Skeletal muscle satellite cell (primary cell): Measurements from ENCODE around the gene STEAP3.

ENCODE experiments used
- H3K27me3 ChIP-seq: 2 replicates; pipeline ENCODE4 v1.7.0; 2013; ENCODE audit warnings: low read length; ENCODE audit not compliant: control insufficient read depth, insufficient read depth
- H3K36me3 ChIP-seq: 2 replicates; pipeline ENCODE4 v1.7.0; 2013; ENCODE audit warnings: mild to moderate bottlenecking, control low read depth, low read length; ENCODE audit not compliant: insufficient read depth
- H3K4me1 ChIP-seq: 2 replicates; pipeline ENCODE4 v1.7.0; 2013; ENCODE audit warnings: low read length; ENCODE audit not compliant: control insufficient read depth, insufficient read depth
- H3K4me2 ChIP-seq: 2 replicates; pipeline ENCODE4 v1.7.0; 2013; ENCODE audit warnings: mild to moderate bottlenecking, low read length
- H3K4me3 ChIP-seq: 2 replicates; pipeline ENCODE4 v1.7.0; 2013; ENCODE audit warnings: low read length
- H3K9ac ChIP-seq: 2 replicates; pipeline ENCODE4 v1.7.0; 2013; ENCODE audit warnings: mild to moderate bottlenecking, low read depth, low read length, moderate library complexity
- H3K9me3 ChIP-seq: replicated peaks from 2 replicates; pipeline ENCODE4 v1.7.0; 2013; ENCODE audit warnings: mild to moderate bottlenecking, control low read depth, low read length

Gene STEAP3

DNA sequence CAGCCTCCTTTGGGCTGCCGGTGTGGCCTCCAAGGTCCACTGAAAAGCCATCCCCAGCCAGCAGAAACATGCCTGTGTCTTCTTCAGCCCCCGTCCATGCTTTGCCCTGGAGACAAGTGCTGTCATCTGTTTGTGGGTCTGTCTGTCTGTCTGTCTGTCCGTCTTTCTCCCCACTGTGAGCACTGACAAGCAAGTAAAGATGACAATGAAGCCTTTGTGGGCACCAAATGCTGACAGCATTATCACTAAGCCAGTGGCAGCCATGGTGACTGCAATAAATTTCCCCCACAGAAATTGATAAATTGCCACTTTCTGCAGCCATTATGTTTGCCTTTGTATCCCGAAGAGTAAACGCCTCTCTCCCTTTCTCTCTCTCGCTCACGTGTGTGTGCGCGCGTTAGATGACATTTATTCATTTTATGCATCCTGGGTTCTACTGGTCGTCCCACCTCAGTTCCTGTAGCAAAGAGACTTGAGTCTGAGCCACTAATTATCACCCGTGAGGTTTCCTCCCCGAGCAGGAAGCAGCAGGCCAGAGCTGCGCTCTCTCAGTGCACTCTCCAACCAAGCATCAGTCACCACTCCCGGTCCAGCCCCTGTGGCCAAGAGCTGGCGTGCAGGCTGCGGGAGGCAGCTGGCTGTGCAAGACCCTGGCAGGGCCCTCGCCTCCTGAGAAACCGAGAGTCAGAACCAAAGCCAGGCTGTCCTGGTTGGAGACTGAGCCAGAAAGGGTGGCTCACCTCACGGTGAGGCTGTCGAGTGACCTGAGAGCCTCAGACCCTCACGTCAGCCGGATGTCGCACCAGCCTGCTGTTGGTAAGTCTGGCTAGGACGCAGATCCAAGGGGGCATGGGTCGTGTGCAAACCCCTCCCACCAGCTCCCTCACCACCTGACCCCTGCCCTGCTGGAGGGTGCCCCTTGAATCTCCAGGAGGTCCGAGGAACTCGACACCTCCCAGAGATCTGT, 6.9 kb downstream of the STEAP3 start:
- H3K9me3 ChIP-seq, result no peaks in the 10 kb centered on the region
- peak overlapping the region; percentile 2 for H3K4me3 ChIP-seq
- peak overlapping the region; percentile 79 for H3K4me2 ChIP-seq
- peaks cover 54% of the 10 kb centered on the region for H3K4me1 ChIP-seq
- no peaks in the 10 kb centered on the region for H3K36me3 ChIP-seq
- H3K9ac ChIP-seq, result peak overlapping the region; percentile 19
- no peaks in the 10 kb centered on the region for H3K27me3 ChIP-seq

DNA sequence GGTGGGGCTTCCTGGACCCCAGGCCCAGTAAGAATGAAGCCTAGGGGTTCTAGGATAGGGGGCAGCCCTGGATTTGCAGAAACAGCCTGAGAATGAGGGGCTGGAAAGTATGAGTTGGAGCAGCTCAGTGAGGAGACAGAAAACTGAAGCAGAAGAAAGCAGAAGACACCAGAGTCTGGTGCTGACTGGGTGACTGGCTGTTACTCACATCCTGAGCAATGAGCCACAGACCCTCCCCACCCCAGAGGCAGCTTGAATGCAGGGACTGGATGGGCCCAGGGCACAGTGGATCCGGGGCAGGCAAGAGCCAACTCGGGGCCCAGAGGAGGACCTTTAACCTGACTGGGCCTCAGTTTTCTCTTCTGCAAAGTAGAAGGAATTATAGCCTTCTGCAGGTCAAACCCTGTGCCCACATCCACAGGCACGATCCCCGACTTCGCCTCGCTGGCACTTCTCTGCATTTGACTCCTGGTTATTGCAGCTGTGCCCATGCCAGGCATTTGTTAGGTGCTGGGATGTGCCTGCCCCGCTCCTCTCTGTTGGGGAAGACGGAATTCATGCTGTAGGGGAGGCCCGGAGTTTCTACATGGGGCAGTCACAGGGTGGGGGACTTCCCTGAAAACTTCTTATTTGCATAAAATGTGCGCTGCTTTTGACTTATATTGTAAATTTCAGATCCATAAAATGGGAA, 8.5 kb downstream of the STEAP3 start:
- H3K4me3 ChIP-seq, result peak overlapping the region; percentile 57
- peak overlapping the region; percentile 79 for H3K9ac ChIP-seq
- no peaks in the 10 kb centered on the region for H3K9me3 ChIP-seq
- H3K4me2 ChIP-seq, result peak overlapping the region; percentile 79
- H3K27me3 ChIP-seq, result no peaks in the 10 kb centered on the region
- peaks cover 46% of the 10 kb centered on the region for H3K4me1 ChIP-seq
- H3K36me3 ChIP-seq, result no peaks in the 10 kb centered on the region

DNA sequence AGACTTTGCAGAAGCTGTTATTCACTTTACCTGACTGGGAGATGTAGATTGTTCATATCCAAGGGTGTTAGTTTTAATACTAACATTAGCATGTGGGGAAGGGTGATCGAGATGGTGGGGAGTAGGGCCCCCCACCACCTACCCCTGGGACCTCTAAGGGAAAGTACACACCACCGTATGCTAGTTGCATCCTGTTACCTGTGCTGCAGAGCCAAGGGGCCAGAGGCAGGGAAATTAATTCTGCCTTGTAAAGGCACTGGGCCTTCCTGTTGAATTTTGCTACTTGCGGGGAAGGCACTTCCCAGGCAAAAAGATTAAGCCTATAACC, 9.0 kb downstream of the STEAP3 start:
- peak overlapping the region; percentile 79 for H3K4me2 ChIP-seq
- H3K9ac ChIP-seq, result peak overlapping the region; percentile 33
- H3K36me3 ChIP-seq, result no peaks in the 10 kb centered on the region
- H3K4me3 ChIP-seq, result no peak overlapping the region
- H3K4me1 ChIP-seq, result peaks cover 46% of the 10 kb centered on the region
- H3K9me3 ChIP-seq, result no peaks in the 10 kb centered on the region
- no peaks in the 10 kb centered on the region for H3K27me3 ChIP-seq

DNA sequence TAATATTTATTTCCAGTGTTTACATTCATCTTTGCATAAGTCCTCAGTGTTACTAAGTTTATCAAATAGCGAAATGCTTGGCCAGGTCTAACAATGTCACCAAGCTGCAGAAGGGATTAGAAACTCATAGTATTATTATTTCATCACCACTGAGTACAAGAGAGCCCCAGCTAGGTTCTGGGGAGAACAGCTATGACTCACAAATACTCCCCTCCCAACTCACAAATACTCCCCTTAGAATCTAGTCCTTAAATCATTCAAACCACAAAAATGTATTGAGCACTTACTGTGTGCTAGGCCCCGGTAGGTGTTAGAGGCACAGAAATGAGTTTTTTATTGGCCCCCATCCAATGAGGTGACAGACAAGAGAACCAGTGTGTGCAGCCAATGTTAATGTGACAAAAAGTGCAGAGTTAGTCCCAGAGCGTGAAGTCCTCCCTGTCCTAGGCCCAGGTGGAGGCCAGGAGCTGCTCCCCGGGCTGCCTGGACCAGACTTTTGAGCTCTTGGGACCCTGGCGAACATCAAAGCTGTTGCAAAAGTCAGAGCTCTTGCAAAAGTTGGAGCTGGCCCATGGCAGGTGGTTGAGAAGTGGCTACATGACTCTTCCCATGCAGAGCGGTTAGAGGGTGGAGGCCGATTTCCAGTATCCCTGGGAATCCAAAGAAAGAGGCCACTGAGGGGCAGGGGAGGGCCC, 9.8 kb downstream of the STEAP3 start:
- H3K36me3 ChIP-seq, result no peaks in the 10 kb centered on the region
- peak overlapping the region; percentile 79 for H3K4me2 ChIP-seq
- no peaks in the 10 kb centered on the region for H3K9me3 ChIP-seq
- H3K27me3 ChIP-seq, result no peaks in the 10 kb centered on the region
- no peak overlapping the region for H3K4me3 ChIP-seq
- H3K4me1 ChIP-seq, result peaks cover 46% of the 10 kb centered on the region
- H3K9ac ChIP-seq, result no peak overlapping the region

DNA sequence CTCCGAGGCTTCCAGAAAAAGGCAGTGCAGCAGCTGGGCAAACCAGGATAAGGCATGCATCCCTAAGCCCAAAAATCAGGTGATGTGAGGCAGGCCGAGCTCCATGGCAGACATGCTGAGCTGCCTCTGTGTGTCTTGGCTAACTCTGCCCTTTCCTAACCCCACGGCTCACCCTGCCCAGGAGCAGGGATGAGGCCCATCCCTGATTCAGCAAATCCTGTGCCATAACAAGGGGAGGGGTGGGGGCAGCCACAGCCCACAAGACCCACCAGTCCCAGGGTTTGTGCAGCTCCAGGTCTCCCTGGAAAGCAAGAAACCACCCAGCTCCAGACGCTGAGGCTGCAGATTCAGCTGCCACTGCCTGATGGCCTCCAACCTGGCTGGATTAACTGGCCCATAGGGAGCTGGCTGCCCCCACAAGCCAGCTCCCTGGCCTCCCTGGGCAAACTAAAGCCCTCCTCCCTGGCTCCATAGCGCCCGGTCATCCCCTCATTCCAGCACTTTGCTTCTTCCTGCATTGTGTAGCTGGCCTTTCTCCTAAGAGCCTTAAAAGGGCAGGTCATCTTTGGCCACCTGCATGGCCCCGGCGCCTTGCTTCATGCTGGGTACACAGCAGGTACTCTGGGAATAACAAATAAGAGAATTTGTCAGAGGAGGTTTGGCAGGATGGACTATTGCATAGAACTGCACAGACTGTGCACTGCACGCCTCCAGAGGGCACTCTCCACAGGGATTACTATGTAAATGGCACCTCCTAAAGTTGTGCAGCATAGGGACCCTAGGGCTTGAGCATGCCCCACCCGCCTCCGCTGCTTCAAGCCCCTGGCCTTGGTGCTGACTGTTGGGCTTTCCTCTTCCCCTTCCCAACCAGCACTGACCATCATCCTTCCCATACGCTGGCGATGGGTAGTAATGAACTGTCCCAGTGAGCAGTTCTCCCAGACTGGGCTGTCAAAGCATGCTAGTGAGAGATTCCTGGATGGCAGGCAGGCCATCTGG, 10.7 kb downstream of the STEAP3 start:
- Histone ChIP-seq H3K4me3 (no peak overlapping the region), H3K36me3 (no peaks in the 10 kb centered on the region), H3K9ac (no peak overlapping the region), H3K27me3 (no peaks in the 10 kb centered on the region), H3K9me3 (no peaks in the 10 kb centered on the region), H3K4me2 (no peak overlapping the region), H3K4me1 (peaks cover 46% of the 10 kb centered on the region)

DNA sequence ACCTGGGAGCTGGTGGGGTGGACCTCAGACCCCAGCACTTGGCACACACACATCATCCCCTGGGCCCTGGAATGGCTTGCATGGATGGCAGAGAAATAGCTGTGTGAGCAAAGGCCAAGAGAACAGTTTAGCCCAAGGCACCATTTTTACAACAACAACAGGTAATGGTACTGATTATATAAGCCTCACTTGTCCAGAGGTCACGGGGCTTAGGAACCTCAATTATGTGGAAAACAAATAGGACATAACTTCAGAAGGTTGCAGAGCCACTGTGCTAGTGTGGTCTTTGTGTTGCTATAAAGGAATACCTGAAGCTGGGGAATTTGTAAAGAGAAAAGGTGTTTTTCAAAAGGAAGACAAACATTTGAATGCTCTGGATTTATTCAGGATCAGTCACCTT, 13.2 kb downstream of the STEAP3 start:
- no peak overlapping the region for H3K9ac ChIP-seq
- no peaks in the 10 kb centered on the region for H3K9me3 ChIP-seq
- no peaks in the 10 kb centered on the region for H3K36me3 ChIP-seq
- H3K4me3 ChIP-seq, result no peak overlapping the region
- H3K27me3 ChIP-seq, result no peaks in the 10 kb centered on the region
- H3K4me2 ChIP-seq, result no peak overlapping the region
- H3K4me1 ChIP-seq, result peaks cover 44% of the 10 kb centered on the region

DNA sequence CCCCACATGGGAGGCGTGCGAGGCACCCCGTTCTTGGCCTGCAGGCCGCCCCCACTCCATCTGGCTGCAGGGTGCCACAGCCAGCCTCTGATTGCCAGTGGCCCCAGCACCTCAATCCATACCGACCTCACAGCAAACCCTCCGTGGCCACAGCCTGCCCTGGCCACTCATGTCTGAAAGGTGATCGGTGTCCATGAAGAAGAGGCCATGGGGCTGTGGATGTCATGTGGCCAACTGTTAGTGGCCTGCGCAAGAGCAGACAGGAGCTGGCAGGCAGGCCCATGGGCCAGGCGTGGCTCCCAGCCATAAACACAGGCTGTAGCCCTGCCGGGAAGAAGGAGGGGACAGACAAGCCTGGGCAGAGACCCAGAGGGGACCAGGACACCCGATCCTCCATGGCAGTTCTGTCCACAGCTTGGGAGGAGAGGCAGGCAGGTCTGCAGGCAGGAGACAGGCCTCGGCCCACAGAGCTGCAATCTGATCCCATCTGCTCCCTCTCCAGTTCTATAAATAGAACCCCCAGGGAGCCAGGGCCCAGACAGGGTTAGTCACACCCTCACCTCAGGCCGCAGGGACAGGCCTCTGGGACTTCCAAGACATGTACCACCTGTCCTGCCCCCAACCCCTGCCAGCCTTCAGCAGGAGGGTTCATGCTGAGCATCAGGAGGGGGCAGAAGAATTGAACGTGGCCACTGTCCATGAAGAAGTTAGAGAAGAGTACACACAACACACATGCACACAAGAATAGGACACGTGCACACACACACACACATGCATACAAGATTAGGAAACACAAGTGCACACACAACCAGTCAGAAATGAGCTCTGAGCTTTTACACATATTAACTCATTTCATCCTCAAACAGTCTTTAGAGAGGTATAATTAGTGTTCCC, 16.9 kb downstream of the STEAP3 start:
- no peaks in the 10 kb centered on the region for H3K27me3 ChIP-seq
- peak overlapping the region; percentile 14 for H3K4me3 ChIP-seq
- H3K9ac ChIP-seq, result peak overlapping the region; percentile 62
- H3K36me3 ChIP-seq, result peaks cover 7% of the 10 kb centered on the region
- H3K9me3 ChIP-seq, result no peaks in the 10 kb centered on the region
- peak overlapping the region; percentile 54 for H3K4me2 ChIP-seq
- H3K4me1 ChIP-seq, result peaks cover 18% of the 10 kb centered on the region

DNA sequence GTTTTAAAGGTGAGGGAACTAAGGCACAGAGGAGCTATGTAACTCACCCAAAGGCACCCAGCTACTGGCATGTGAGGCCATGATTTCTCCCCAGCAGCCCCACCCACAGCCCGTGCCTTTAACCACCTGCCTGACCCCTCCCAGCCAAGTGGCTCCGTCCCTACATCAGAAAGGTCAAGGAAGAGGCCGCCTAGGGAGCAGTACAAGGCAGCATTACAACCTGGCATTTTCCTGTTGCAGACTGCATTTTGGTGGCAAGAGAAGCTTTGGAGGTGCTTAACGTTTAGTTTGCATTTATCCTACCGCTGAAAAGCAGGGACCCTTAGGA, 17.5 kb downstream of the STEAP3 start:
- Histone ChIP-seq H3K4me3 (no peak overlapping the region), H3K27me3 (no peaks in the 10 kb centered on the region), H3K9ac (no peak overlapping the region), H3K4me1 (peaks cover 18% of the 10 kb centered on the region), H3K36me3 (peaks cover 12% of the 10 kb centered on the region), H3K4me2 (no peak overlapping the region), H3K9me3 (no peaks in the 10 kb centered on the region)

DNA sequence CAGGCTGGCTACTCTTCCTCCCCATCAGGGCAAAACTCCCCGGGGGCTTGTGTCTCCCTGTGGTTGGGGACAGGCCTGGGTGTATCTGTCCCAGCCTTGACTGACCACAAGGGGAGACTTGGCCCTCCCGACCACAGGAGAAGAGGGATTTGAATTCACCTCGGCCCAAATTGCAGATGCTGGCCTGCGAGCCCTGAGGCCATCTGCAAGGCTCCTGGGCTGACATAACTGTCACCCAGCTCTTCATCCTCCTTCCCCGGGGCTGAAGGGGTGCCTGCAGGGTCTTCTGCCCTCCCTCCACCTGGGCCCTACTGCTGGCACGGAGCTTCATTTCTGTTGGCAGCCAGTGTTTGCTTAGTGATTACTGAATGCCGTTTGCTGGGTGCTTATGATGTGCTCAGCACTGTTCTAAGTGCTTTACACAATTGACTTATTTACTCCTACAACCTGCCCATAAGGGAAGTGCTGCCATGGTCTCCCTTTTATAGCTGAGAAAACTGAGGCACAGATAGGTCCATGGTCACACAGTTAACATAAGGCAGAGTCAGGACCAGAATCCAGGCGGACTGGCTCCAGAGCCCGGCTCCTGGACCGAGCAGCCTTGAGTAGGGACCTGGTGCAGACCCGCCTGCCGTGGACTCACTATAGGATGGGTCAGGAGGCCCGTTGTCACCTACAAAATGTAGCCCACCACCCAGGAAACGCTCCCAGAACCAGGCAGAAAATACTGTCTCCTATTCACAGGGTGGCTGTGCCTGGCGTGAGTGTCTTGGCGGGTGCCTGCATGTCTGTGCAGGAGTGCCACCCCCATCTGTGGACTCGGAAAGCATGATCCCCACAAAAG, 18.9 kb downstream of the STEAP3 start:
- H3K4me2 ChIP-seq, result no peak overlapping the region
- H3K9me3 ChIP-seq, result no peaks in the 10 kb centered on the region
- no peak overlapping the region for H3K9ac ChIP-seq
- no peak overlapping the region for H3K4me3 ChIP-seq
- peaks cover 21% of the 10 kb centered on the region for H3K4me1 ChIP-seq
- peaks cover 25% of the 10 kb centered on the region for H3K36me3 ChIP-seq
- no peaks in the 10 kb centered on the region for H3K27me3 ChIP-seq
